ENCODE results near the gene CHD1.
"Not testable (repeated sequence)": the region's sequence is repeated elsewhere in the genome, so short reads cannot be mapped to it uniquely, and the experiment has no call there.

DNA sequence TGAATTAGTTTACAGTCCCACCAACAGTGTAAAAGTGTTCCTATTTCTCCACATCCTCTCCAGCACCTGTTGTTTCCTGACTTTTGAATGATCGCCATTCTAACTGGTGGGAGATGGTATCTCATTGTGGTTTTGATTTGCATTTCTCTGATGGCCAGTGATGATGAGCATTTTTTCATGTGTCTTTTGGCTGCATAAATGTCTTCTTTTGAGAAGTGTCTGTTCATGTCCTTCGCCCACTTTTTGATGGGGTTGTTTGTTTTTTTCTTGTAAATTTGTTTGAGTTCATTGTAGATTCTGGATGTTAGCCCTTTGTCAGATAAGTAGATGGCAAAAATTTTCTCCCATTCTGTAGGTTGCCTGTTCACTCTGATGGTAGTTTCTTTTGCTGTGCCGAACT lies 27.1 kb upstream of the CHD1 start:
- TF ChIP-seq POLR2AphosphoS5, POLR2A (IDR thresholded peaks at IDR 0.05; ENCODE audit: low read depth, low read length): not testable (repeated sequence)
